ENCODE data around the gene ANKRD13B.

ANKRD13B gene

GRCh38 chr17:29653995-29654714 lies 61.2 kb downstream of the ANKRD13B start:
- DNase-seq: no peak

- no peak for DNase-seq
These were observed 62.4 kb downstream of the ANKRD13B start for GRCh38 chr17:29655323-29655722.

- DNase-seq: no peak
These were observed 66.2 kb downstream of the ANKRD13B start for GRCh38 chr17:29659155-29659554.

- no peak for DNase-seq
These were observed 68.3 kb downstream of the ANKRD13B start for GRCh38 chr17:29661213-29661612.

GRCh38 chr17:29663155-29663554 lies 70.2 kb downstream of the ANKRD13B start:
- no peak for DNase-seq
